Neural progenitor cell (in vitro differentiated cells): Measurements from ENCODE around the gene OMP. TPM values are rescaled to one million over a fixed set of nuclear protein-coding genes. Genes with fewer than 3 reads are reported as not detected.

Experiments used
- DNase-seq: peaks from one replicate; pipeline ENCODE4 v3.0.0-alpha.2; 2016; ENCODE audit warnings: low spot score
- H2AFZ ChIP-seq: fragments of 200-600 bp; sonication (generic); replicated peaks from 2 replicates; pipeline ENCODE4 v1.6.1; 2016; ENCODE audit warnings: antibody characterized with exemption
- H3F3A ChIP-seq: fragments of 200-600 bp; sonication (generic); 2 replicates; pipeline ENCODE4 v1.6.1; 2016; ENCODE audit warnings: antibody characterized with exemption, low read depth
- H3K27ac ChIP-seq: fragments of 200-600 bp; sonication (generic); 2 replicates; pipeline ENCODE4 v1.5.1; 2016; ENCODE audit warnings: mild to moderate bottlenecking
- H3K27me3 ChIP-seq: fragments of 200-600 bp; sonication (generic); 2 replicates; pipeline ENCODE4 v1.6.1; 2016; ENCODE audit warnings: mild to moderate bottlenecking, moderate library complexity
- H3K36me3 ChIP-seq: fragments of 200-600 bp; sonication (generic); 2 replicates; pipeline ENCODE4 v1.5.1; 2016
- H3K4me1 ChIP-seq: fragments of 200-600 bp; sonication (generic); 2 replicates; pipeline ENCODE4 v1.6.1; 2016; ENCODE audit warnings: mixed run types
- H3K4me2 ChIP-seq: fragments of 200-600 bp; sonication (generic); 2 replicates; pipeline ENCODE4 v1.6.1; 2016
- H3K4me3 ChIP-seq: fragments of 200-600 bp; sonication (generic); 2 replicates; pipeline ENCODE4 v1.5.1; 2016
- H3K79me2 ChIP-seq: fragments of 200-600 bp; sonication (generic); 2 replicates; pipeline ENCODE4 v1.6.1; 2016; ENCODE audit warnings: low read depth
- H3K9ac ChIP-seq: fragments of 200-600 bp; sonication (generic); 2 replicates; pipeline ENCODE4 v1.6.1; 2016
- H3K9me3 ChIP-seq: fragments of 200-600 bp; sonication (generic); 2 replicates; pipeline ENCODE4 v1.5.1; 2016; ENCODE audit warnings: low read depth
- H4K20me1 ChIP-seq: fragments of 200-600 bp; sonication (generic); 2 replicates; pipeline ENCODE4 v1.6.1; 2016; ENCODE audit warnings: low read depth
- H3K27ac Mint-ChIP-seq: 3 replicates; pipeline ENCODE4 v1.8.0; 2021; ENCODE audit warnings: mixed read lengths
- H3K27me3 Mint-ChIP-seq: 2 replicates; pipeline ENCODE4 v1.8.0; 2022; ENCODE audit warnings: low read depth, mild to moderate bottlenecking, inconsistent platforms, moderate library complexity, mixed read lengths; ENCODE audit not compliant: insufficient read depth
- H3K36me3 Mint-ChIP-seq: 3 replicates; pipeline ENCODE4 v1.8.0; 2021; ENCODE audit warnings: mixed read lengths
- H3K4me1 Mint-ChIP-seq: 3 replicates; pipeline ENCODE4 v1.8.0; 2021; ENCODE audit warnings: mixed read lengths
- H3K4me3 Mint-ChIP-seq: 3 replicates; pipeline ENCODE4 v1.8.0; 2021; ENCODE audit warnings: mild to moderate bottlenecking, moderate library complexity, mixed read lengths
- H3K9me3 Mint-ChIP-seq: 3 replicates; pipeline ENCODE4 v1.8.0; 2020; ENCODE audit warnings: mixed read lengths
- CTCF ChIP-seq: fragments of 200-600 bp; sonication (generic); IDR thresholded peaks from 2 replicates; pipeline ENCODE4 v1.5.1; 2017; ENCODE audit warnings: antibody characterized with exemption, mild to moderate bottlenecking
- EZH2 ChIP-seq: fragments of 200-600 bp; sonication (generic); IDR thresholded peaks from 2 replicates; pipeline ENCODE4 v1.6.1; 2017; ENCODE audit warnings: antibody characterized with exemption, mild to moderate bottlenecking, moderate library complexity
- EZH2phosphoT487 ChIP-seq: fragments of 200-600 bp; sonication (generic); IDR thresholded peaks from 2 replicates; pipeline ENCODE4 v1.6.1; 2017; ENCODE audit warnings: antibody characterized with exemption
- total RNA-seq: library from RNA; depleted of rRNA; stranded (reverse); fragments of >200 nt; gene quantifications from 2 replicates; pipeline ENCODE4 v1.2.3, GENCODE V29; 2015; ENCODE audit warnings: low replicate concordance

Gene OMP
- total RNA-seq, 1 donor from 2014 or later = not detected

- no peak overlapping the region for H3K4me3 ChIP-seq
- no peaks in the 10 kb centered on the region for H3K36me3 ChIP-seq
- no peak overlapping the region for H3K4me3 Mint-ChIP-seq
- H3K9ac ChIP-seq = no peak overlapping the region
- TF ChIP-seq CTCF = no peak
- TF ChIP-seq EZH2 = no peak
- no peak for TF ChIP-seq EZH2phosphoT487
- no peaks in the 10 kb centered on the region for H3K9me3 Mint-ChIP-seq
- H3K27ac Mint-ChIP-seq = no peak overlapping the region
- no peaks in the 10 kb centered on the region for H3K36me3 Mint-ChIP-seq
- H2AFZ ChIP-seq = no peak overlapping the region
- no peaks in the 10 kb centered on the region for H3K27me3 ChIP-seq
- H3K79me2 ChIP-seq = no peaks in the 10 kb centered on the region
- no peak overlapping the region for H3K4me2 ChIP-seq
- no peak overlapping the region for H3K27ac ChIP-seq
- H3K4me1 Mint-ChIP-seq = peaks cover 8% of the 10 kb centered on the region
- peaks cover 3% of the 10 kb centered on the region for H3K27me3 Mint-ChIP-seq
- H3K4me1 ChIP-seq = no peaks in the 10 kb centered on the region
- H4K20me1 ChIP-seq = no peaks in the 10 kb centered on the region
- no peaks in the 10 kb centered on the region for H3K9me3 ChIP-seq
- no peaks in the 10 kb centered on the region for H3F3A ChIP-seq
- no peak for DNase-seq
Measured at GRCh38 chr11:77085652-77086051, 17.0 kb upstream of the OMP start.

GRCh38 chr11:77086521-77087472 is 15.8 kb upstream of the OMP start:
- Histone ChIP-seq H4K20me1 (peaks cover 2% of the 10 kb centered on the region), H2AFZ (no peak overlapping the region), H3K9ac (no peak overlapping the region), H3K36me3 (no peaks in the 10 kb centered on the region), H3F3A (no peaks in the 10 kb centered on the region), H3K79me2 (no peaks in the 10 kb centered on the region), H3K27ac (no peak overlapping the region), H3K27me3 (no peaks in the 10 kb centered on the region), H3K4me3 (no peak overlapping the region), H3K4me2 (no peak overlapping the region), H3K4me1 (no peaks in the 10 kb centered on the region), H3K9me3 (no peaks in the 10 kb centered on the region)
- Mint-ChIP-seq H3K36me3 (no peaks in the 10 kb centered on the region), H3K4me3 (no peak overlapping the region), H3K4me1 (peaks cover 8% of the 10 kb centered on the region), H3K27me3 (peaks cover 3% of the 10 kb centered on the region), H3K9me3 (no peaks in the 10 kb centered on the region), H3K27ac (no peak overlapping the region)
- TF ChIP-seq EZH2 (no peak), CTCF (no peak), EZH2phosphoT487 (no peak)
- no peak for DNase-seq

GRCh38 chr11:77087723-77088225 is 14.9 kb upstream of the OMP start:
- Histone ChIP-seq H3K4me1 (no peaks in the 10 kb centered on the region), H3K27ac (no peak overlapping the region), H3F3A (no peaks in the 10 kb centered on the region), H3K36me3 (no peaks in the 10 kb centered on the region), H3K9ac (no peak overlapping the region), H2AFZ (no peak overlapping the region), H3K27me3 (no peaks in the 10 kb centered on the region), H3K4me3 (no peak overlapping the region), H3K4me2 (no peak overlapping the region), H3K79me2 (no peaks in the 10 kb centered on the region), H4K20me1 (peaks cover 2% of the 10 kb centered on the region), H3K9me3 (no peaks in the 10 kb centered on the region)
- Mint-ChIP-seq H3K27ac (peak overlapping the region; percentile 37), H3K9me3 (no peaks in the 10 kb centered on the region), H3K4me3 (no peak overlapping the region), H3K4me1 (peaks cover 7% of the 10 kb centered on the region), H3K27me3 (peaks cover 3% of the 10 kb centered on the region), H3K36me3 (no peaks in the 10 kb centered on the region)
- TF ChIP-seq CTCF (no peak), EZH2 (no peak), EZH2phosphoT487 (no peak)
- no peak for DNase-seq
